Caco-2 (cell line): ENCODE data around the gene MRPL24. TPM values are rescaled to one million over a fixed set of nuclear protein-coding genes. Genes with fewer than 3 reads are reported as not detected.

Experiments
- BruUV-seq: library from RNA; stranded (reverse); fragments of 400-500 nt; replicated peaks from 2 replicates; lab custom pipeline; 2021; lab: Mats Ljungman, UMichigan
- CTCF ChIA-PET: fragments of 300-600 bp; sonication (Branson Sonifier 250); formaldehyde crosslinking; loops from one replicate; lab custom pipeline; 2022; ENCODE audit warnings: antibody characterized with exemption; lab: Charles Lee
- POLR2A ChIA-PET: fragments of 300-600 bp; sonication (Branson Sonifier 250); formaldehyde crosslinking; loops from one replicate; lab custom pipeline; 2022; ENCODE audit warnings: antibody characterized with exemption; lab: Charles Lee
- DNase-seq, 2 experiments: peaks; one replicate each; pipeline versions ENCODE4 v3.0.0 to v3.0.0-alpha.2; 2020 to 2022
- H3K27me3 ChIP-seq: replicated peaks from 2 replicates; pipeline ENCODE4 v1.6.0; 2011; ENCODE audit warnings: low read length; ENCODE audit not compliant: control insufficient read depth, insufficient read depth
- H3K36me3 ChIP-seq: 2 replicates; pipeline ENCODE4 v1.5.1; 2011; ENCODE audit warnings: low read length; ENCODE audit not compliant: control insufficient read depth, insufficient read depth
- H3K4me1 ChIP-seq: fragments of 250-450 bp; sonication (Bioruptor Pico); 2 replicates; pipeline ENCODE4 v1.5.1; 2020; ENCODE audit warnings: mild to moderate bottlenecking
- H3K4me3 ChIP-seq: 2 replicates; pipeline ENCODE4 v1.5.1; 2011; ENCODE audit warnings: low read depth, mild to moderate bottlenecking, control low read depth, low read length
- H3K9me3 ChIP-seq: fragments of 250-450 bp; sonication (Bioruptor Pico); 2 replicates; pipeline ENCODE4 v1.5.1; 2020; ENCODE audit warnings: mild to moderate bottlenecking, moderate library complexity
- H3K27ac Mint-ChIP-seq: one replicate; pipeline ENCODE4 v1.8.0; 2022; ENCODE audit warnings: mixed read lengths; ENCODE audit not compliant: unreplicated experiment
- H3K27me3 Mint-ChIP-seq: one replicate; pipeline ENCODE4 v1.8.0; 2022; ENCODE audit warnings: mixed read lengths; ENCODE audit not compliant: insufficient read depth, unreplicated experiment
- H3K36me3 Mint-ChIP-seq: one replicate; pipeline ENCODE4 v1.8.0; 2022; ENCODE audit warnings: mild to moderate bottlenecking, mixed read lengths; ENCODE audit not compliant: insufficient read depth, unreplicated experiment
- H3K4me1 Mint-ChIP-seq: one replicate; pipeline ENCODE4 v1.8.0; 2022; ENCODE audit warnings: low read depth, mixed read lengths; ENCODE audit not compliant: unreplicated experiment
- H3K4me3 Mint-ChIP-seq: one replicate; pipeline ENCODE4 v1.8.0; 2022; ENCODE audit warnings: mild to moderate bottlenecking, moderate library complexity, mixed read lengths; ENCODE audit not compliant: unreplicated experiment
- H3K9me3 Mint-ChIP-seq: one replicate; pipeline ENCODE4 v1.8.0; 2022; ENCODE audit warnings: mixed read lengths; ENCODE audit not compliant: unreplicated experiment
- intact Hi-C: fragments of 100-400 bp; cut with micrococcal nuclease; formaldehyde crosslinking; loops from one replicate; pipeline ENCODE4 v1.10.0; 2022; ENCODE audit not compliant: unreplicated experiment
- total RNA-seq: library from RNA; stranded (reverse); gene quantifications from 2 replicates; pipeline ENCODE4 v1.2.3, GENCODE V29; 2022
- TF ChIP-seq, protein P1 (sequence below), 2 experiments: fragments of 200-600 bp in 1 of 2; IDR thresholded peaks; 1 replicate in 1 of 2; 2 replicates in 1 of 2; pipeline versions ENCODE4 v1.5.1 to v1.8.0; 2011 to 2022; ENCODE audit warnings: antibody characterized with exemption in 1 of 2, control low read depth in 1 of 2, inconsistent platforms in 1 of 2, low read depth in 1 of 2, low read length in 1 of 2, mild to moderate bottlenecking in 1 of 2, moderate library complexity in 1 of 2; ENCODE audit not compliant: insufficient read depth in 1 of 2, severe bottlenecking in 1 of 2, unreplicated experiment in 1 of 2

MRPL24 gene
- total RNA-seq, 1 experiment from 2014 or later = 52.6 TPM

DNA sequence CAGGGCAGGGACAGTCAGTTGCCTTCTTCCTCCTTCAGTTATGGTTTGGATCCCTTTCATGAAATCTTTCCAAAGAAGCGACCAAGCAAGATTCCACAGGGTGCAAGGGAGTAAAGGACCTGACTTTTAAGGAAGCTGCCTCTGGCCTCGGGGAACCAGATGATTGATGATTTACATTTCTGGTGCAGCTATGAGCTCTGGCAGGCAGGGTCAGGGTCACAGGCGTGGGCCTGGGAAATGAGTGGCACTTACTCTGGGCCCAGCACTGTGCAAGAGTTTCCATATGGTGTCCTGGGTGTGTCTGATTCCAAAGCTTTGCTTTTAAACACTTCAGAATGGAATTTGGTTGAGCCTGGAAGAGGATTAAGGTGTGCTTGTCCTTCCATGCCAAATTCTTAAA is 28.3 kb downstream of the MRPL24 start:
- H3K36me3 Mint-ChIP-seq = peaks cover 15% of the 10 kb centered on the region
- BruUV-seq = no TSS peak
- H3K27ac Mint-ChIP-seq = no peak overlapping the region
- no peaks in the 10 kb centered on the region for H3K9me3 ChIP-seq
- peaks cover 6% of the 10 kb centered on the region for H3K4me1 ChIP-seq
- no peaks in the 10 kb centered on the region for H3K36me3 ChIP-seq
- H3K4me3 Mint-ChIP-seq = no peak overlapping the region
- no peaks in the 10 kb centered on the region for H3K27me3 ChIP-seq
- no peaks in the 10 kb centered on the region for H3K27me3 Mint-ChIP-seq
- H3K4me3 ChIP-seq = no peak overlapping the region
- no peaks in the 10 kb centered on the region for H3K9me3 Mint-ChIP-seq
- intact Hi-C loops = no loop called here
- TF ChIP-seq, protein P1, sequence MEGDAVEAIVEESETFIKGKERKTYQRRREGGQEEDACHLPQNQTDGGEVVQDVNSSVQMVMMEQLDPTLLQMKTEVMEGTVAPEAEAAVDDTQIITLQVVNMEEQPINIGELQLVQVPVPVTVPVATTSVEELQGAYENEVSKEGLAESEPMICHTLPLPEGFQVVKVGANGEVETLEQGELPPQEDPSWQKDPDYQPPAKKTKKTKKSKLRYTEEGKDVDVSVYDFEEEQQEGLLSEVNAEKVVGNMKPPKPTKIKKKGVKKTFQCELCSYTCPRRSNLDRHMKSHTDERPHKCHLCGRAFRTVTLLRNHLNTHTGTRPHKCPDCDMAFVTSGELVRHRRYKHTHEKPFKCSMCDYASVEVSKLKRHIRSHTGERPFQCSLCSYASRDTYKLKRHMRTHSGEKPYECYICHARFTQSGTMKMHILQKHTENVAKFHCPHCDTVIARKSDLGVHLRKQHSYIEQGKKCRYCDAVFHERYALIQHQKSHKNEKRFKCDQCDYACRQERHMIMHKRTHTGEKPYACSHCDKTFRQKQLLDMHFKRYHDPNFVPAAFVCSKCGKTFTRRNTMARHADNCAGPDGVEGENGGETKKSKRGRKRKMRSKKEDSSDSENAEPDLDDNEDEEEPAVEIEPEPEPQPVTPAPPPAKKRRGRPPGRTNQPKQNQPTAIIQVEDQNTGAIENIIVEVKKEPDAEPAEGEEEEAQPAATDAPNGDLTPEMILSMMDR (IDR thresholded peaks at IDR 0.05; ENCODE audit: insufficient read depth in 1 of 2, low read depth in 1 of 2, low read length in 1 of 2, severe bottlenecking in 1 of 2, unreplicated experiment in 1 of 2) = no peak
- POLR2A ChIA-PET = no interaction called here
- CTCF ChIA-PET = interaction anchor here (2.2 to 2.9 kb wide), 2 partner anchors 14 to 23 kb away, joined by 9 to 30 read pairs; no protein-coding TSS in a partner anchor
- peak in 1 of 2 experiments; percentile 54 for DNase-seq
- no peaks in the 10 kb centered on the region for H3K4me1 Mint-ChIP-seq

DNA sequence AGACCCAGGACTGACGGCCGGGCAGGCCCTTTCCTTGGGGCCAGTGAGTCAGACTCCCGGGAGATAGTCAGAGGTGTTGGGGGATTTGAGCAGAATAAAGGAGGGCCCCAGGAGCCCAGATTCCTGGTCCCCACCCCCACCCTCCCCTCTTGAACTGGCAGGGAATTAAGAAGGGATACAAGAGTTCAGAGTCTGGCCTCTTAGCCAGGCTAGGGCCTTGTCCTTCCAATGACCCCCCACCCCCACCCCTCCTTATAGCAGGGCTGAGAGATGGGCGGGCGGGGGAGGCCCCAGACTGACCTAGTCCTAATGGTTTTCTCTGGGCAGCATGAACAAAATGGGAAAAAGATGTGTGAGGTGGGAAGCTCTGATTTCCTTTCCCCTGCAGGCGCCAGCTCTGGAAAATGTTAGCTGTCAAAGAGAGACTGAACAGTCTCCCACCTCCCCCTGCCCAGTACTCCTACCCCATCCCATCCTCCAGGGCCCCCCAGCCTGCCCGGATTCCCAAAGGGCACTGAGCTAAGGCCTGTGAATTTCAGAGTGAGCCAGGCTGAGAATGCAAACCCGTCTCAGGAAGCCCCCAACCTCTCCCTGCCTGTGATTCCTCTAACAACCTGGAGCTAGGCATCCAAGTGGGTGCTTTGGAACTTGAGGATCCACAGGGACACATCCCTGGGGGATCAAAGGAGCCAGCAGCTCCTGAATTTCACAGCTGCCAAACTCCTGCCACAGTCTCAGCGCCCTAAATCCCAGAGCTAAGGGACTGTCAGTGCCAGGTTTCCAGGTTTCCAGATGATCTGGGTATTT is 29.7 kb downstream of the MRPL24 start:
- BruUV-seq = no TSS peak
- Histone ChIP-seq H3K27me3 (no peaks in the 10 kb centered on the region), H3K9me3 (no peaks in the 10 kb centered on the region), H3K4me1 (peaks cover 6% of the 10 kb centered on the region), H3K4me3 (no peak overlapping the region), H3K36me3 (no peaks in the 10 kb centered on the region)
- TF ChIP-seq, protein P1 (IDR thresholded peaks at IDR 0.05; ENCODE audit: insufficient read depth in 1 of 2, low read depth in 1 of 2, low read length in 1 of 2, severe bottlenecking in 1 of 2, unreplicated experiment in 1 of 2) = no peak
- Mint-ChIP-seq H3K27me3 (no peaks in the 10 kb centered on the region), H3K36me3 (peaks cover 14% of the 10 kb centered on the region), H3K4me3 (no peak overlapping the region), H3K9me3 (no peaks in the 10 kb centered on the region), H3K27ac (no peak overlapping the region), H3K4me1 (peaks cover 8% of the 10 kb centered on the region)
- CTCF ChIA-PET = interaction anchor here (1.3 to 2.9 kb wide), 3 partner anchors 15 to 21 kb away, joined by 3 to 30 read pairs (median 9); no protein-coding TSS in a partner anchor
- POLR2A ChIA-PET = interaction anchor here (0.8 kb wide), 1 partner anchor 17 kb away, joined by 3 read pairs; the partner anchor contains the start of gene METTL25B
- no peak for DNase-seq
- intact Hi-C loops = no loop called here

DNA sequence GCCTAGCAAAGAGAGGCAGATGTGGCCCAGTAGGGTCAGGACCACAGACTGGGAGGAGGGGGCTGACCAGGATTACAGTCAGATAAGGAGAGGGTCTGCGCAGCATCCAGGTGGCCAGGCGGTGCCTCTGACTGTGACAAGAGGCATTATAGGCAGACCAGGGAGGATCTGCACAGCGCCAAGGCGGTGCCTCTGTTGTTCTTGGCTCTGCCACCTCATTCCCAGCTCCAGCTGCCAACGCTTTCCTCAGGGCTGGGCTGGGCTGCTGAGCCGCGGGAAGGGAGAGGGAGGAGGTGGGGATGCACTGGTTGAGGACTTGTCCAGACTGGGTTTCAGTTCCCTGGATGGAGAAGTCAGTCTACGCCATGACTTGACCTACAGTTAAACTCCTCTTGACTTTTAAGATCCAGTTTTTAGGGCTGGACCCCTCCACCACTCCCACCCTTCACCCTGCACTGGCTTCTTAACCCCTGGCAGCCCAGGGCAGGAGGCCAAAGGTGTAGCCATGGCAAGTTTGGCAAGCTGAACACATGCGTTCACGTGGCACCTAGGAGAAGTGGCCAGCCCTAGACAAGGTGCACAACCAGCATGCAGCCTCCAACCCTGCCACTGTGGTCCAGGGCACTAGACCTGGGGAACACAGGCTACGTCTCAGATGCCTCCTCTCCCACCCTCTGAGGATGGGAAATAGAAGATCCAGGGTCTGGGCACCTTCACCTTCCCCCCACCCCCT is 31.0 kb downstream of the MRPL24 start:
- TF ChIP-seq, protein P1 (IDR thresholded peaks at IDR 0.05; ENCODE audit: insufficient read depth in 1 of 2, low read depth in 1 of 2, low read length in 1 of 2, severe bottlenecking in 1 of 2, unreplicated experiment in 1 of 2) = no peak
- H3K27ac Mint-ChIP-seq = no peak overlapping the region
- DNase-seq = no peak
- H3K9me3 Mint-ChIP-seq = no peaks in the 10 kb centered on the region
- H3K27me3 Mint-ChIP-seq = no peaks in the 10 kb centered on the region
- peaks cover 11% of the 10 kb centered on the region for H3K36me3 Mint-ChIP-seq
- POLR2A ChIA-PET = no interaction called here
- CTCF ChIA-PET = interaction anchor here (2.9 kb wide), 1 partner anchor 20 kb away, joined by 30 read pairs; no protein-coding TSS in a partner anchor
- peaks cover 8% of the 10 kb centered on the region for H3K4me1 Mint-ChIP-seq
- Histone ChIP-seq H3K9me3 (no peaks in the 10 kb centered on the region), H3K27me3 (no peaks in the 10 kb centered on the region), H3K4me3 (no peak overlapping the region), H3K4me1 (peaks cover 6% of the 10 kb centered on the region), H3K36me3 (no peaks in the 10 kb centered on the region)
- intact Hi-C loops = no loop called here
- no peak overlapping the region for H3K4me3 Mint-ChIP-seq
- no TSS peak for BruUV-seq
